HepG2 (cell line): ENCODE results near the gene IAH1. TPM values are rescaled to one million over a fixed set of nuclear protein-coding genes. Genes with fewer than 3 reads are reported as not detected.

Experiments
- ATAC-seq: fragments of 200-7000 bp; cut with Tn5 transposase; 3 replicates; pipeline ENCODE4 v1.9.1; 2020; ENCODE audit warnings: mild to moderate bottlenecking, moderate library complexity
- BruUV-seq: library from RNA; stranded (reverse); fragments of 400-500 nt; replicated peaks from 2 replicates; lab custom pipeline; 2021; lab: Mats Ljungman, UMichigan
- CTCF ChIA-PET: fragments of 300-600 bp; formaldehyde crosslinking; extraction: SDS; loops from one replicate; lab custom pipeline; 2021; ENCODE audit warnings: low total read pairs, inconsistent platforms, low intra/inter-chr PET ratio; lab: Yijun Ruan, JAX
- POLR2A ChIA-PET: fragments of 350-600 bp; sonication (Branson Sonifier 250); formaldehyde crosslinking; loops from one replicate; lab custom pipeline; 2020; ENCODE audit warnings: antibody characterized with exemption, inconsistent platforms; lab: Yijun Ruan, JAX
- DNase-seq: peaks from one replicate; pipeline ENCODE4 v3.0.0-alpha.2; 2015; ENCODE audit warnings: low spot score
- FAIRE-seq: peaks from 3 replicates; lab custom pipeline; 2011; peaks lifted over from hg19 to GRCh38; lab: Jason Lieb, UNC
- H2AFZ ChIP-seq: one replicate; pipeline ENCODE4 v1.6.1; 2011; ENCODE audit warnings: low read length, inconsistent platforms
- H3K27ac ChIP-seq: fragments of 300-600 bp; 3 replicates; pipeline ENCODE4 v1.8.0; 2011; ENCODE audit warnings: mixed run types, mild to moderate bottlenecking, mixed read lengths, low read length, inconsistent platforms; ENCODE audit not compliant: insufficient read depth; ENCODE audit errors: extremely low read length
- H3K27me3 ChIP-seq, 2 experiments: fragments of 200-600 bp in 1 of 2; 2 replicates in 1 of 2; 3 replicates in 1 of 2; pipeline versions ENCODE4 v1.6.0 to v1.8.0; 2011; ENCODE audit warnings: low read length in 2 of 2, mild to moderate bottlenecking in 2 of 2, moderate library complexity in 2 of 2, inconsistent platforms in 1 of 2; ENCODE audit not compliant: insufficient read depth in 2 of 2, control insufficient read depth in 1 of 2
- H3K36me3 ChIP-seq, 2 experiments: fragments of 200-600 bp in 1 of 2; replicated peaks in 1 of 2; 2 replicates in 1 of 2; 3 replicates in 1 of 2; pipeline versions ENCODE4 v1.5.1 to v1.8.0; 2011; ENCODE audit warnings: low read length in 2 of 2, inconsistent platforms in 1 of 2; ENCODE audit not compliant: insufficient read depth in 2 of 2, control insufficient read depth in 1 of 2
- H3K4me1 ChIP-seq: 2 replicates; pipeline ENCODE4 v1.5.1; 2012; ENCODE audit warnings: low read length, inconsistent platforms; ENCODE audit not compliant: insufficient read depth
- H3K4me2 ChIP-seq: 2 replicates; pipeline ENCODE4 v1.6.0; 2011; ENCODE audit warnings: low read depth, low read length, inconsistent platforms
- H3K4me3 ChIP-seq, 3 experiments: fragments of 200-600 bp in 1 of 3; sonication (generic), shearing (Covaris generic) in 1 of 3; replicated peaks in 1 of 3; 2 replicates each; pipeline ENCODE4 v1.5.1; 2011 to 2016; ENCODE audit warnings: low read length in 3 of 3, inconsistent platforms in 2 of 3, low read depth in 2 of 3, mild to moderate bottlenecking in 2 of 3, control low read depth in 1 of 3, mixed read lengths in 1 of 3; ENCODE audit not compliant: insufficient read depth in 1 of 3
- H3K79me2 ChIP-seq: one replicate; pipeline ENCODE4 v1.6.1; 2011; ENCODE audit warnings: low read length, inconsistent platforms; ENCODE audit not compliant: insufficient read depth
- H3K9ac ChIP-seq: 2 replicates; pipeline ENCODE4 v1.6.0; 2011; ENCODE audit warnings: mild to moderate bottlenecking, low read depth, low read length, inconsistent platforms; ENCODE audit not compliant: insufficient read depth
- H3K9me3 ChIP-seq: 2 replicates; pipeline ENCODE4 v1.5.1; 2012; ENCODE audit warnings: mild to moderate bottlenecking, low read length
- H4K20me1 ChIP-seq: 2 replicates; pipeline ENCODE4 v1.6.0; 2011; ENCODE audit warnings: inconsistent platforms, mild to moderate bottlenecking, low read length, moderate library complexity; ENCODE audit not compliant: insufficient read depth
- DNMT1 ChIP-seq: sonication (generic); formaldehyde crosslinking; IDR thresholded peaks from 2 replicates; pipeline ENCODE4 v1.5.1; 2020; ENCODE audit warnings: mild to moderate bottlenecking, missing genetic modification reagents
- ESRRA ChIP-seq: sonication (generic); formaldehyde crosslinking; IDR thresholded peaks from 2 replicates; pipeline ENCODE4 v1.5.1; 2020; ENCODE audit warnings: mild to moderate bottlenecking, low read depth, missing genetic modification reagents
- FOXA3 ChIP-seq: IDR thresholded peaks from 2 replicates; pipeline ENCODE4 v1.6.1; 2016; ENCODE audit warnings: missing genetic modification reagents, missing compliant biosample characterization
- FOXJ3 ChIP-seq: sonication (generic); formaldehyde crosslinking; IDR thresholded peaks from 2 replicates; pipeline ENCODE4 v1.4.0; 2020; ENCODE audit warnings: missing genetic modification reagents, mild to moderate bottlenecking, borderline replicate concordance
- FOXP1 ChIP-seq, 2 experiments: fragments of 450-650 bp in 1 of 2; IDR thresholded peaks; 2 replicates each; pipeline ENCODE4 v1.6.1; 2017 to 2018; ENCODE audit warnings: antibody characterized with exemption in 1 of 2
- KMT2B ChIP-seq: IDR thresholded peaks from 2 replicates; pipeline ENCODE4 v1.6.1; 2016; ENCODE audit warnings: missing genetic modification reagents, missing compliant biosample characterization
- NFE2 ChIP-seq: sonication (generic); formaldehyde crosslinking; IDR thresholded peaks from 2 replicates; pipeline ENCODE4 v1.4.0; 2020; ENCODE audit warnings: missing genetic modification reagents
- NFIB ChIP-seq: sonication (generic); formaldehyde crosslinking; IDR thresholded peaks from 2 replicates; pipeline ENCODE4 v1.9.0; 2021; ENCODE audit warnings: missing genetic modification reagents, mild to moderate bottlenecking, borderline replicate concordance
- NFKBIZ ChIP-seq: IDR thresholded peaks from 2 replicates; pipeline ENCODE4 v1.6.1; 2018; ENCODE audit warnings: missing genetic modification reagents, missing compliant biosample characterization
- POLR2A ChIP-seq, 2 experiments: IDR thresholded peaks; 2 replicates each; pipeline ENCODE4 v1.6.1; 2011; ENCODE audit warnings: low read depth in 2 of 2, low read length in 2 of 2, mild to moderate bottlenecking in 1 of 2, moderate library complexity in 1 of 2; ENCODE audit not compliant: insufficient read depth in 1 of 2
- TBX2 ChIP-seq: sonication (generic); formaldehyde crosslinking; IDR thresholded peaks from 2 replicates; pipeline ENCODE4 v1.5.0; 2020; ENCODE audit warnings: missing genetic modification reagents, mild to moderate bottlenecking, borderline replicate concordance
- WGBS: methylation state at CpG from one replicate; pipeline ENCODE4 v1.1.6; 2017; ENCODE audit warnings: low lambda C conversion rate; 5-methylcytosine and 5-hydroxymethylcytosine counted together
- in situ Hi-C: cut with HindIII; loops from 2 replicates; pipeline ENCODE4 v1.10.0; 2017; ENCODE audit warnings: low pct_unique_long_range_greater_than_20kb; ENCODE audit not compliant: extremely low pct_ligation_motif_present
- intact Hi-C: fragments of 100-400 bp; cut with micrococcal nuclease; formaldehyde crosslinking; loops from one replicate; pipeline ENCODE4 v1.10.0; 2022; ENCODE audit not compliant: unreplicated experiment
- polyA plus RNA-seq, 8 experiments: library from polyadenylated mRNA; depleted of rRNA in 3 of 8; stranded (reverse) in 7 of 8; unstranded in 1 of 8; fragments of >200 nt; fragmentation: Illumina TruSeq in 4 of 8; extraction: Trizol in 4 of 8; gene quantifications; 2 replicates each; pipeline versions ENCODE4 v1.2.1 to v1.2.3, GENCODE V29; 2011 to 2016; ENCODE audit warnings: low read depth in 4 of 8, missing spikeins in 1 of 8, mixed read lengths in 1 of 8; ENCODE audit not compliant: insufficient read depth in 1 of 8
- total RNA-seq, 5 experiments: library from RNA; depleted of rRNA; stranded (reverse); fragments of >200 nt; fragmentation: Illumina TruSeq; extraction: Trizol; gene quantifications; 2 replicates each; pipeline ENCODE4 v1.2.3, GENCODE V29; 2016; ENCODE audit warnings: low read depth in 1 of 5
- TF ChIP-seq, protein P1 (sequence below), 2 experiments: sonication (generic) in 1 of 2; formaldehyde crosslinking in 1 of 2; IDR thresholded peaks; 2 replicates each; pipeline versions ENCODE4 v1.5.1 to v1.6.1; 2011 to 2020; ENCODE audit warnings: borderline replicate concordance in 1 of 2, low read depth in 1 of 2, low read length in 1 of 2, mild to moderate bottlenecking in 1 of 2, missing genetic modification reagents in 1 of 2, moderate library complexity in 1 of 2
- TF ChIP-seq, protein P2 (sequence below): IDR thresholded peaks from 2 replicates; pipeline ENCODE4 v1.6.1; 2012; ENCODE audit warnings: low read depth, low read length, improper control_type of control experiment
- TF ChIP-seq, protein P3 (sequence below): sonication (generic); formaldehyde crosslinking; IDR thresholded peaks from 2 replicates; pipeline ENCODE4 v1.4.0; 2020; ENCODE audit warnings: missing genetic modification reagents
- TF ChIP-seq, protein P4 (sequence below): sonication (generic); formaldehyde crosslinking; IDR thresholded peaks from 2 replicates; pipeline ENCODE4 v1.5.1; 2020; ENCODE audit warnings: missing genetic modification reagents, mild to moderate bottlenecking, borderline replicate concordance
- TF ChIP-seq, protein P5 (sequence below): sonication (generic); formaldehyde crosslinking; IDR thresholded peaks from 2 replicates; pipeline ENCODE4 v1.4.0; 2020; ENCODE audit warnings: missing genetic modification reagents

The IAH1 gene
- total and polyA plus RNA-seq, 2 of the 13 experiments (the other 11 are each of a cell fraction or from before 2014, with no cell fraction given), result 43.6 to 44.4 TPM

DNA sequence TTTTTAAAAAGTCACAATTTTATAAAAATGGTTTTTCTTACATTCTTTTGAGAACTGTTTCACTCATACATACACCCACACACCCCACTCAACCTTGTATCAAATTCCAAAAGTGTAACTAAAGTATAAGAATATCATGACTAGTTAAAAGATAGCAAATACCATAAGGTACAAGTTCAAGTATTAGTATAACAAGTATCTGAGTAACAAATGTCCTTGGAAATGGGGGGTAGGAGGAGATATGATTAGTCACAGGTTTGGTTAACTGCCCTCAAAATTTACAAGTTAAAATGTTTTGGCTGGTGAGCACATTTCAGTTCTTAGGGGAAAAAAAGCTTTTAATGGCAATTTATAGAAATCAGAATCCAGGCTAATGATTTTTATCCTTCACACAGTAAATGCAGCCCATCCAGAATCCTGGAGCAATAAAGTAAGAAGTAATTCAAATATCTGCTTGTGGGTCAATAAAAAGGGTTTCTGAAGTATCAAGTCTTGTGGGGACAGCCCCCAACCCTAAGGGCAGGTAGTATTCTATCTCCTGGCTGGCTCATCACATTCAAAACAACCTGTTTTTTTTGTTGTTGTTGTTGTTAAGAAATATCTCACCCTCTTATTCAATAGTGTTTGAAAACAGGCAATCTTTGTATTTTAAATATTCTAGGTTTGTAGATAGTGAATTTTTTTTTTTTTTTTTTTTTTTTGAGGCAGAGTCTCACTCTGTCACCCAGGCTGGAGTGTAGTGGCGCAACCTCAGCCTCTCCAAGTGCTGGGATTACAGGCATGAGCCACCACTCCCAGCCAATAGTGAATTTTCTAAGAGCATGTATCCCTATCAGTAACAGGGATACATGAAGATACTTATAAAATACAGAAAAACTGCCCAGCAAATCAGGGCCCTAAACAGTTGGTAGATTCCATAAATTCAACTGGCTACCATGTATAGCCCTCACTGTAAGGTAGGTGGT, 14.5 kb downstream of the IAH1 start:
- no peak overlapping the region for H3K4me3 ChIP-seq
- no peak for ATAC-seq
- H3K9ac ChIP-seq, result no peak overlapping the region
- ChIA-PET POLR2A (no interaction called here), CTCF (no interaction called here)
- DNase-seq, result no peak
- intact Hi-C loops (no loop called here), in situ Hi-C loops (no loop called here)
- H3K4me2 ChIP-seq, result no peak overlapping the region
- no peaks in the 10 kb centered on the region for H4K20me1 ChIP-seq
- WGBS, result 100% methylated on average over 1 of the region's 1 CpG
- H3K36me3 ChIP-seq, result peaks cover 21 to 79% of the 10 kb centered on the region in 2 experiments
- H3K27me3 ChIP-seq, result no peaks in the 10 kb centered on the region
- H3K4me1 ChIP-seq, result peaks cover 21% of the 10 kb centered on the region
- no peaks in the 10 kb centered on the region for H3K79me2 ChIP-seq
- BruUV-seq, result no TSS peak
- no peaks in the 10 kb centered on the region for H3K9me3 ChIP-seq
- FAIRE-seq, result no peak
- H2AFZ ChIP-seq, result no peak overlapping the region
- H3K27ac ChIP-seq, result no peak overlapping the region
- TF ChIP-seq, protein P1, sequence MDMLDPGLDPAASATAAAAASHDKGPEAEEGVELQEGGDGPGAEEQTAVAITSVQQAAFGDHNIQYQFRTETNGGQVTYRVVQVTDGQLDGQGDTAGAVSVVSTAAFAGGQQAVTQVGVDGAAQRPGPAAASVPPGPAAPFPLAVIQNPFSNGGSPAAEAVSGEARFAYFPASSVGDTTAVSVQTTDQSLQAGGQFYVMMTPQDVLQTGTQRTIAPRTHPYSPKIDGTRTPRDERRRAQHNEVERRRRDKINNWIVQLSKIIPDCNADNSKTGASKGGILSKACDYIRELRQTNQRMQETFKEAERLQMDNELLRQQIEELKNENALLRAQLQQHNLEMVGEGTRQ (IDR thresholded peaks at IDR 0.05; ENCODE audit: low read depth, low read length), result no peak
- TF ChIP-seq, protein P1 (CRISPR knock-in tag; IDR thresholded peaks at IDR 0.05; ENCODE audit: borderline replicate concordance), result no peak
- no peak for TF ChIP-seq KMT2B
- TF ChIP-seq, protein P2, sequence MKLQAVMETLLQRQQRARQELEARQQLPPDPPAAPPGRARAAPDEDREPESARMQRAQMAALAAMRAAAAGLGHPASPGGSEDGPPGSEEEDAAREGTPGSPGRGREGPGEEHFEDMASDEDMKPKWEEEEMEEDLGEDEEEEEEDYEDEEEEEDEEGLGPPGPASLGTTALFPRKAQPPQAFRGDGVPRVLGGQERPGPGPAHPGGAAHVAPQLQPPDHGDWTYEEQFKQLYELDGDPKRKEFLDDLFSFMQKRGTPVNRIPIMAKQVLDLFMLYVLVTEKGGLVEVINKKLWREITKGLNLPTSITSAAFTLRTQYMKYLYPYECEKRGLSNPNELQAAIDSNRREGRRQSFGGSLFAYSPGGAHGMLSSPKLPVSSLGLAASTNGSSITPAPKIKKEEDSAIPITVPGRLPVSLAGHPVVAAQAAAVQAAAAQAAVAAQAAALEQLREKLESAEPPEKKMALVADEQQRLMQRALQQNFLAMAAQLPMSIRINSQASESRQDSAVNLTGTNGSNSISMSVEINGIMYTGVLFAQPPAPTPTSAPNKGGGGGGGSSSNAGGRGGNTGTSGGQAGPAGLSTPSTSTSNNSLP, result no peak
- TF ChIP-seq POLR2A (IDR thresholded peaks at IDR 0.05; ENCODE audit: insufficient read depth in 1 of 2, low read depth in 2 of 2, low read length in 2 of 2), result no peak
- TF ChIP-seq, protein P3, sequence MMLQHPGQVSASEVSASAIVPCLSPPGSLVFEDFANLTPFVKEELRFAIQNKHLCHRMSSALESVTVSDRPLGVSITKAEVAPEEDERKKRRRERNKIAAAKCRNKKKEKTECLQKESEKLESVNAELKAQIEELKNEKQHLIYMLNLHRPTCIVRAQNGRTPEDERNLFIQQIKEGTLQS (CRISPR knock-in tag), result no peak
- no peak for TF ChIP-seq FOXA3 (CRISPR knock-in tag)
- no peak for TF ChIP-seq NFE2 (CRISPR knock-in tag)
- TF ChIP-seq, protein P4, sequence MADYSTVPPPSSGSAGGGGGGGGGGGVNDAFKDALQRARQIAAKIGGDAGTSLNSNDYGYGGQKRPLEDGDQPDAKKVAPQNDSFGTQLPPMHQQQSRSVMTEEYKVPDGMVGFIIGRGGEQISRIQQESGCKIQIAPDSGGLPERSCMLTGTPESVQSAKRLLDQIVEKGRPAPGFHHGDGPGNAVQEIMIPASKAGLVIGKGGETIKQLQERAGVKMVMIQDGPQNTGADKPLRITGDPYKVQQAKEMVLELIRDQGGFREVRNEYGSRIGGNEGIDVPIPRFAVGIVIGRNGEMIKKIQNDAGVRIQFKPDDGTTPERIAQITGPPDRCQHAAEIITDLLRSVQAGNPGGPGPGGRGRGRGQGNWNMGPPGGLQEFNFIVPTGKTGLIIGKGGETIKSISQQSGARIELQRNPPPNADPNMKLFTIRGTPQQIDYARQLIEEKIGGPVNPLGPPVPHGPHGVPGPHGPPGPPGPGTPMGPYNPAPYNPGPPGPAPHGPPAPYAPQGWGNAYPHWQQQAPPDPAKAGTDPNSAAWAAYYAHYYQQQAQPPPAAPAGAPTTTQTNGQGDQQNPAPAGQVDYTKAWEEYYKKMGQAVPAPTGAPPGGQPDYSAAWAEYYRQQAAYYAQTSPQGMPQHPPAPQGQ (CRISPR knock-in tag), result no peak
- no peak for TF ChIP-seq TBX2
- TF ChIP-seq FOXP1 (IDR thresholded peaks at IDR 0.05), result no peak
- no peak for TF ChIP-seq FOXP1 (CRISPR knock-in tag; IDR thresholded peaks at IDR 0.05)
- no peak for TF ChIP-seq NFKBIZ (CRISPR knock-in tag)
- TF ChIP-seq FOXJ3 (CRISPR knock-in tag), result no peak
- TF ChIP-seq NFIB (CRISPR knock-in tag), result no peak
- TF ChIP-seq, protein P5, sequence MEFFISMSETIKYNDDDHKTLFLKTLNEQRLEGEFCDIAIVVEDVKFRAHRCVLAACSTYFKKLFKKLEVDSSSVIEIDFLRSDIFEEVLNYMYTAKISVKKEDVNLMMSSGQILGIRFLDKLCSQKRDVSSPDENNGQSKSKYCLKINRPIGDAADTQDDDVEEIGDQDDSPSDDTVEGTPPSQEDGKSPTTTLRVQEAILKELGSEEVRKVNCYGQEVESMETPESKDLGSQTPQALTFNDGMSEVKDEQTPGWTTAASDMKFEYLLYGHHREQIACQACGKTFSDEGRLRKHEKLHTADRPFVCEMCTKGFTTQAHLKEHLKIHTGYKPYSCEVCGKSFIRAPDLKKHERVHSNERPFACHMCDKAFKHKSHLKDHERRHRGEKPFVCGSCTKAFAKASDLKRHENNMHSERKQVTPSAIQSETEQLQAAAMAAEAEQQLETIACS (CRISPR knock-in tag), result no peak
- no peak for TF ChIP-seq ESRRA (CRISPR knock-in tag)
- no peak for TF ChIP-seq DNMT1
